ENCODE measurements around the gene MED12L. TPM values are rescaled to one million over a fixed set of nuclear protein-coding genes. Genes with fewer than 3 reads are reported as not detected.

Gene MED12L
- total RNA-seq, 1 experiment from 2014 or later = not detected

DNA sequence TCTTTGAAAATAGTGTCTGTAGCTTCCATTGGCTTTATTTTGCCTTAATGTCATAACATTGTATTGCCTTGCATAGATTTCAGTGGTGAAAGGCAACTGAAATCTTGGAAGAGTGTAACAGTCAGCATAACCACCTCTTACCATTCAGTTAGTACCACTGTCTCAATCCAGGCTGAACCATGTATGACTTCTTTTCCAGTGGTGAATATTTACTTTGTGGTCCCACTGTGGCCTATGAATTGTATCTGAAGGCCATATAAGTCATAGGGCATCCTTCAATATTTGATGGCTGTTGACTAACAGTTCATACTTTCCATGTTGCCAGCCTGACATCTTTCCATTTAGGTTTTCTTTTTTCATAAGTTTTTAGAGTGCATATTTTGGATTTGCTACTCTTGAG is 38.4 kb downstream of the MED12L start:
- in situ Hi-C loops (cut with HindIII; ENCODE audit: low sequenced_read_pairs) = no loop called here
- DNase-seq (ENCODE audit: low spot score) = no peak

DNA sequence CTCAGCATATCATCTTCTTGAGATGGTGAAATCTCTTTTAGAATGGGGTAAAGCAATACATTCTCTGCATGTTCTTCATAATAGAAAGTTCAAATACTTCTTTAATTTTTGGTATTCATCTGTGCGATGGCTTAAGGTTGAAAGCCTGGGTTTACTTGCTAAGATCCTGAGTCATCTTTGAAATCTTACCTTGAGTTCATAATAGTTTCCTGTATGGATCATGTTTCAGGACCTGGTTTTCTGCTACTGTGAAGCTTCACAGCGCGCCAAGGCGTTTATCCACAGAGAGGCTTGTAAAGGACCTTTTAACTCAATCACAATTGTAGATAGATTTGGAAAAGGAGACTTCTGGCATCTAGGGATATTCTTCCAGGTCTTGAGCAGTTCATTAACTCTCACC is 39.0 kb downstream of the MED12L start:
- in situ Hi-C loops (cut with HindIII; ENCODE audit: low sequenced_read_pairs) = no loop called here
- DNase-seq (ENCODE audit: low spot score) = no peak

- no peak for DNase-seq (ENCODE audit: low spot score)
- in situ Hi-C loops (cut with HindIII; ENCODE audit: low sequenced_read_pairs) = no loop called here
These were observed 45.0 kb downstream of the MED12L start for GRCh38 chr3:151130428-151130827.

DNA sequence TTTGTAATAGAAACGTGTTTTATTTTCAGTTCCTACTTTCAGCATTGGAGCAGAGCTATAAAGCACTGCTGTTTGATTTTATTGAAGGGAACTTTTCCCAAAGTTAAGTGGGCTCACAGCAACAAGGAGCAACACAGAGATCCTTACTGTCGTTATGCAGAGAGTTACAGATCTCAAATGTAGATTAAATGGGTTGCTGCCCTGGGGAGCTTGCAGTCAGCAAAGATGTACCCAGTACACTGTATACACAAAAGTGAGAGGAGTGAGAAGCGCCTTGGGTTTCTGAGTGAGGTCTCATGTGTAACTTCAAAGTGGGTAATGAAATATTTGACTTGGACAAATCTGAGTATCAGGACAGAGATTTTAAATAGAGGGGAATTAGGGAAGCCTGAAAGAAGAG is 47.7 kb downstream of the MED12L start:
- in situ Hi-C loops (cut with HindIII; ENCODE audit: low sequenced_read_pairs) = no loop called here
- no peak for DNase-seq (ENCODE audit: low spot score)

DNA sequence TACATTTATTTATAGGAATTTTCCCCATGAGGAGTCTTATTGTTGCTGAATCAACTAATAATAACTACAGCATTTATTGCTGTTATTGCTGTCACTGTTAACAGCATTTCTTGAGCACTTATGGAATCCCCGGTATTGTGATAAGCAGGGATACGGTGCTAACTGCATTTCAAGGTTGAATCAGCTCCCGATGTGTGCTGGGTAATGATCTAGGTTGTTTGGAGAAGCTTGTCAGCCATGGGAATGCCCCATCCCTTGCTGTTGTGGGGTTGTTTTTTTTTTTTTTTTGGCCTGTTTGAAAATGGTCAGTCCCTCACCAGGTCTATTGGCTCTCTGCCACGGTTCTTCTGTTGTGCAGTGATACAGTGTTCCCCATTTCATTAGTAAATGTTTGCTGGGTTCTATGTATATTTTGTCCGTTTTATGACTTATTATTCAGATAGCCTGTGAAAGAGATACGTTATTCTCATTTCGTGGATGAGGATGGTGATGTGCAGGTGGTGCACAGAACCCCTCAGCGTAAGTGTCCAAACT is 48.5 kb downstream of the MED12L start:
- peak; percentile 44 for DNase-seq (ENCODE audit: low spot score)
- in situ Hi-C loops (cut with HindIII; ENCODE audit: low sequenced_read_pairs) = no loop called here

DNA sequence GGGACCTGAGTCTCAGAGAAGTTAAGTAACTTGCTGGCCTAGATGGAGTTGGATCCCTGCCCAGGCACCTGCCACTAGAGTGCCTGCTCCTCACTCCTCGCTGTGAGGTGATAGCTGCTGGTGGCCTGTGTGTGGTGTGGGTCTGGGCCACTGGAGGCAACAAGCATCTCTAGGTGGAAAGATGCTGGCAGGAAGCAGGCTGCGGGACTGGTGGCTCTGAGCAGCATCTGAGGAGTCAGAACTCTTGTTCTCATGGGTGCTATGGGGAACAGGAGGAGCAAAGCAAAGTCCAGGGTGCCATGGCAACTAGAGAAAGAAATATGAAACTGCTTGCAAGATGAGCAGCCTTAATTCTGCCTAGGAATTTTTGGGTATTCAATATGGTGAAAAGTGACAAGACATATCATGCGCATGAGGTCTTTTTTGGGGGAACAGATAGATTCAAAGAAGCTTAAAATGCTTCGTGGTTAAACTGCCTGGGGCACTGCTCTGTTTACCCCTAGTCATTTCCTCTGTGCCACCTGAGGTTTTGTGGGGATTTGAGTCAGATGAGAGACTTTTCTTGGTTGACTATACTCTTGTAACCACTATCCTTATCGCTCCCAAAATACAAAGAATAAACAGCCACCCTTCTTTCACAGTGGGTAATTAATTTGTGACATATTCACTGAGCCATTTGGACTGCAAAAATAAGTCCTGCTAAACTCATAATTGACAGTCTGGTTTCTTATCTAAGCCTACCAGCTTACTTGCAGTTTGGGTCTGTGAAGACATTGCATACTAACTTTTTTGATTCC is 50.3 kb downstream of the MED12L start:
- in situ Hi-C loops (cut with HindIII; ENCODE audit: low sequenced_read_pairs) = no loop called here
- DNase-seq (ENCODE audit: low spot score) = peak; percentile 65

- in situ Hi-C loops (cut with HindIII; ENCODE audit: low sequenced_read_pairs) = no loop called here
- no peak for DNase-seq (ENCODE audit: low spot score)
These were observed 57.5 kb downstream of the MED12L start for GRCh38 chr3:151142929-151143328.

DNA sequence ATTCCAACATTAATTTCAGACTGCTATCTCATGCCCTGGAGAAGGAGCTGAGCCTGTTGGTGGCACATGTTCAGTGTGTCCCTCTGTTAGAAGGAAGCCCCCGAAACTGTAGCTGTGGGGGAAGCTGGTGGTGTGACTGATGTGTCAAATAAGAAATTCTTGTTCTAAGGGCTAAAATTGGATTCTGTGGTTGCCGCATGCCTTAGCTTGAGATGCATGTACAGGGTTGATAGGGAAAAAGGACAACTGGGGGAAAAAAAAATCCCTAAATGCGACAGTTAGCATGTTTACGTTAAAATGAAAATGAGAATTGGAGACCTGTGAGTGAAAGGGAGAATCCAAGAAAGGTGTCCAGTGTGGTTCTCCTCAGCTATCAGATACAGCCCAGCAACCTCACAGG is 58.6 kb downstream of the MED12L start:
- in situ Hi-C loops (cut with HindIII; ENCODE audit: low sequenced_read_pairs) = no loop called here

GRCh38 chr3:151144760-151145159 is 59.3 kb downstream of the MED12L start:
- no peak for DNase-seq (ENCODE audit: low spot score)
- in situ Hi-C loops (cut with HindIII; ENCODE audit: low sequenced_read_pairs) = no loop called here

More for the DNA sequence above, 58.6 kb downstream of the MED12L start:
- DNase-seq (ENCODE audit: low spot score) = no peak

DNA sequence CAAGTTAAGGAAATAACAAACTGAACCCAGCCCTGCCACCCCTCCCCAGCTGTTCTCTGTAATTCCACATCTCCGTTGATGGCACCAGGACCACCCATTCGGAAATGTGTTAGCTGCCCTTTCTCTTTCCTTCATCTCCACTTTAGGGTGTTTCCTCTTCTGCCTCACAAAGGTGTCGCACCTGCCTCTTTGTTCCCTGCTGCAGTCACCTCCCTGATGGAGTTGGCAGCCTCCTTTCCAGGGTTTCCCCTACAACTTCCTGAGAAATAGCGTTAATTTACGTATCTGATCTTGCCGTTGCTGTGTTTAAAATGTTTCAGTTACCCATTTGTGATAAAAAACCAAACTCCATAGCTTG is 60.2 kb downstream of the MED12L start:
- in situ Hi-C loops (cut with HindIII; ENCODE audit: low sequenced_read_pairs) = no loop called here
- no peak for DNase-seq (ENCODE audit: low spot score)

DNA sequence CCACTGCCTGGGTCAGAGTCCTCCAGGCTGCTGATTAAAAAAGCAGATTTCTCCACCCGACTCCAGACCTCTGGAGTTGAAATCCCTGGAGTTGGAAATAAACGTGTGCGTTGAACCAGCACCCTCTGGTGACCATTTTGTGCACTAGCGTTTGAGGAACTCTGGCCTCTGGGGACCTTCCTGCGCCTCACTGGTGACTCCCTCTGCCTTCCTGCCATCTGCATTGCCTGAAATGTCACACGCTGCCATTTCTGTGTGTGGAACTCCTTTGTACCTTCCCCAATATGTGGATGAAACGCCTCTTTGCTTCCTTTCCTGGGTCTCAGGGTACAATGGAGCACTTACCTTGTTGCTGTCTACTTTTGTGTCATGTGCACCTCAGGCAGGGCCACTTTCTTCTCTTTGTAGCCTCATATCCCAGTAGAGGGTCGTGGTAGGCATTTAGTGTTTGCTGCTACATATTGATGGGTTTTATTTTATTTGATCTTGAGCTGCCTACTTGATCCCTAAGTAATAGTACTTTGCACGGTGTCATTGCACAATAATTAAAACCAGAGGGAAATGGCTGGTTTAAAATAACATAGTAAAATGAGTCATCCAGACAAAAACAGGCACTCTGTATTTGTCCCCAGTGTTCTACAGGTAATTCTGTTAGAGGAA is 60.7 kb downstream of the MED12L start:
- DNase-seq (ENCODE audit: low spot score) = peak; percentile 84
- in situ Hi-C loops (cut with HindIII; ENCODE audit: low sequenced_read_pairs) = no loop called here

GRCh38 chr3:151146731-151147091 is 61.2 kb downstream of the MED12L start:
- DNase-seq (ENCODE audit: low spot score) = no peak
- in situ Hi-C loops (cut with HindIII; ENCODE audit: low sequenced_read_pairs) = no loop called here

DNA sequence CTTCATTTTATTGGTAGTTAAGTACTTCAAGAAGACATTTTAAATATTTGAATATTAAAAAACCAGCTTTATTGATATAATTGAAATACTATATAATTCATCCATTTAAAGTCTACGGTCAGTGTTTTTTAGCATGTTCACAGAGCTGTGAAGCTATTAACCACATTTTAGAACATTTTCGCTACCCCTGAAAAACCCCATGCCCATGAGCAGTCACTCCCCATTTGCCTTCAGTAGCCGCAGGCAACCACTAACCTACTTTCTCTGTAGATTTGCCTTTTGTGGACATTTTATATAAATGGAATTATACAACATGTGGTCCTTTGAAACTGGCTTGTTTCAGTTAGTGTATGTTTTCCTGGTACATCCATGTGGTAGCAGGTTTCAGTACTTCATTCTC is 61.8 kb downstream of the MED12L start:
- in situ Hi-C loops (cut with HindIII; ENCODE audit: low sequenced_read_pairs) = no loop called here
- no peak for DNase-seq (ENCODE audit: low spot score)

DNA sequence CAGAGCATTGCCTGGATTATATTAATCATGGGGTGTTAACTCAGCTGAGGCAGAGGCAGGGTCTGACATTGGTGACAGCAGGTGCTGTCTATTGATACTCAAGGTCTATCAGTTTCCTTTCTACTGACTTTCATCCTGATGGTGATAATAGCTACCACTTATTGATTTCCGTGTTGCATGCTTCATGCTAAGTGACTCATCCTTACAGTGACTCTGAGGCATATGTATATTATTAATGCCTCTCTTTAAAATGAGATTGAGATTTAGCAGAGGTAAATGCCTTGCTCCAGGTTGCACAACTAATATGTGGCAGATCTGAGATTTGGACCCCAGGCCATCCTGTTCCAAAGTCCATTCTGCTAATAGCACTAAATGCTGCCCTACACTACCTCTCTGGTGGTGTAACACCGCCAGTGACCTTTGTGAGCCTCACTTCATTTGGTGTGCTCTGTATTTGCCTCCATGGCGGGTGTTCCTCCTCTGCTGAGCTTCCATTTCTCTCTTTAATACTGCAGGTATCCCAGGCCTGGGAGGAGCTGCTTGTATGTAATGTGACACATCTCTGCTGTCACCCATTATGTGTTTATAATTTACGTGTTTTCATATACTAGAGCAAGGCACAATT is 67.1 kb downstream of the MED12L start:
- no peak for DNase-seq (ENCODE audit: low spot score)
- in situ Hi-C loops (cut with HindIII; ENCODE audit: low sequenced_read_pairs) = no loop called here

DNA sequence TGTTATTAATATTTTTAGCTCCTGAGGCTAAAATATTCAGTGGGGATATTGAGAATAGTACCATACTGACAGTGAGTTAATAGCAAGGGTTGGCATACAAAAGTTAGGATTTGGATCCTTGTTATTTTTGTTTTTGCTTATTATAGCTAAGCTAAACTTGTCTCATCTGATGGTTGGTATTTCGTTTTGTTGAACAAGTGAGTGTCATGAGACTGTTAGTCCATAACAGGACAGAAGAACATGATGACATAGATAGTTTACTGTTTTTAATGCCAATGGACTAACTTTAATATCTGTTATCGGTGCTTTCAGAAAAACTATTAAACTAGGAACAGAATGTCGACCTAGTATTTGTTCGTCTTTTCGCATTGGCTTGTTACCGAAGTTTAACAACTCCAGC is 69.1 kb downstream of the MED12L start:
- no peak for DNase-seq (ENCODE audit: low spot score)
- in situ Hi-C loops (cut with HindIII; ENCODE audit: low sequenced_read_pairs) = no loop called here

- in situ Hi-C loops (cut with HindIII; ENCODE audit: low sequenced_read_pairs) = no loop called here
- DNase-seq (ENCODE audit: low spot score) = no peak
These were observed 70.1 kb downstream of the MED12L start for GRCh38 chr3:151155409-151156128.

- in situ Hi-C loops (cut with HindIII; ENCODE audit: low sequenced_read_pairs) = no loop called here
- peak; percentile 71 for DNase-seq (ENCODE audit: low spot score)
These were observed 71.3 kb downstream of the MED12L start for GRCh38 chr3:151156618-151157216.

DNA sequence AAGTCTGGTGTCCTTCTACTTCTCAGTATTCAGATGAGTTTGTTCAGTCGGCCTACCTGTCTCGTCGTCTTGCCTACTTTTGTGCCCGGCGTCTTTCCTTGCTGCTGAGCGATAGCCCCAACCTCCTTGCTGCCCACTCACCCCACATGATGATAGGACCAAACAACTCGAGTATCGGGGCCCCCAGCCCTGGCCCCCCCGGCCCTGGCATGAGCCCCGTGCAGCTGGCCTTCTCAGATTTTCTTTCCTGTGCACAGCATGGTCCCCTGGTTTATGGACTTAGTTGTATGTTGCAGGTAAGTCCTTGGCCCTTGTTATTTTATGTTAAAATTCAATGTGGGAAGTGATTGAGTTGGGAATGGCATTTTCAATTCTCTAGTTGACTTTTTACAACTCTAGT is 74.3 kb downstream of the MED12L start:
- in situ Hi-C loops (cut with HindIII; ENCODE audit: low sequenced_read_pairs) = no loop called here
- DNase-seq (ENCODE audit: low spot score) = no peak

- in situ Hi-C loops (cut with HindIII; ENCODE audit: low sequenced_read_pairs) = no loop called here
- DNase-seq (ENCODE audit: low spot score) = no peak
These were observed 79.8 kb downstream of the MED12L start for GRCh38 chr3:151165226-151165625.
